ENCODE measurements around the gene AGBL5.

The AGBL5 gene

DNA sequence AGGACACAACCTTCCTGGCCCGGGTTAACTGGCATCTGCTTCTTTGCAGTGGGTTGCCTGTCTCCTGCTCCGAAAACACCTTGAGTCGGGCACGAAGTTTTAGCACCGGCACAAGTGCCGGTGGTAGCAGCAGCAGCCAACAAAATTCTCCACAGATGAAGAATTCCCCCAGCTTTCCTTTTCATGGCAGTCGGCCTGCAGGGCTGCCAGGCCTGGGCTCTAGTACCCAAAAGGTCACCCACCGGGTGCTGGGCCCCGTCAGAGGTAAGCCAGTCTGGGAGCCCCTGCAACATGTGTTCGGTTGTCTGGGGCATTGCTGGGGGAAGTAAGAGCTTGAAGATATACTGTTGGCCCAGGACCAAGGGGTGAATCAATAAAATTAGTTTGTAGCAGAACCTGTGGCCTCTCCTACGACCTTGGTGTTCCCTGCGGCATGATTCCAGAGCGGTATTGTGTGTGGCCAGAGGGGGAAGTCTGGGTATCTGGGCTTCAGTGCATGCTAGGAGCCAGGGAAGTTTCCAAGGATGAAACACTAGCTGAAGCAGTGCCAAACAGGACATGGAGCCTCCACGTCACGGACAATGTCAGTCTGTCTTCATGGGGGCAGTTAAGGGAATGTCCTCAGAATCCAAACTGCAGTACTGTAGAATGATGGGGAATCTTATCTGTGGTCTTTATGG, 7.8 kb downstream of the AGBL5 start:
- Histone ChIP-seq H3K9me3 (ENCODE audit: control insufficient read depth, low read depth, low read length) (no peaks in the 10 kb centered on the region), H3K27ac (ENCODE audit: low read length) (no peak overlapping the region), H3K4me1 (ENCODE audit: control insufficient read depth, low read depth, low read length) (no peaks in the 10 kb centered on the region), H3K4me3 (ENCODE audit: low read length) (no peak overlapping the region), H3K36me3 (ENCODE audit: control insufficient read depth, low read depth, low read length) (peaks cover 46% of the 10 kb centered on the region), H3K9ac (ENCODE audit: low read length) (no peak overlapping the region), H3K27me3 (ENCODE audit: control insufficient read depth, insufficient read depth, low read length) (no peaks in the 10 kb centered on the region)

DNA sequence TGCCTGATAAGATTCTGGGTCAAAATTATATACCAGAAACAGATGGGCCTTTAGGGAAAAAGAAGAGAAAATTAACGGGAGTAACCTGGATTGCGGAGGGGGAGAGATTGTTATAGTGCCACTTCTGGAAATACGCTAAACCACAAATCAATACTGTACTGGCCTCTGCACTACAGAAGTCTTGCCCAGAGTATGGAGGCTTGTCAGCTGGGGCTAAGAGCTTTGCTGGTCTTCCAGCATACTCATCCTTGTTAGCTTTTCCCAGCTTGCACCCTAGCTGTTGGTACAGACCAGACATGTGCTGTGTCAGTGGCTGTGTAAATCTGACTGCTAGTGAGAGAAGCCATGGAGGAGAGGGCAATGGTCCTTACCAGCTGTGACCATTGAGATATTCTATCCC, 8.9 kb downstream of the AGBL5 start:
- Histone ChIP-seq H3K36me3 (ENCODE audit: control insufficient read depth, low read depth, low read length) (peaks cover 41% of the 10 kb centered on the region), H3K27me3 (ENCODE audit: control insufficient read depth, insufficient read depth, low read length) (no peaks in the 10 kb centered on the region), H3K4me1 (ENCODE audit: control insufficient read depth, low read depth, low read length) (no peaks in the 10 kb centered on the region), H3K4me3 (ENCODE audit: low read length) (no peak overlapping the region), H3K9me3 (ENCODE audit: control insufficient read depth, low read depth, low read length) (no peaks in the 10 kb centered on the region), H3K27ac (ENCODE audit: low read length) (no peak overlapping the region), H3K9ac (ENCODE audit: low read length) (no peak overlapping the region)

DNA sequence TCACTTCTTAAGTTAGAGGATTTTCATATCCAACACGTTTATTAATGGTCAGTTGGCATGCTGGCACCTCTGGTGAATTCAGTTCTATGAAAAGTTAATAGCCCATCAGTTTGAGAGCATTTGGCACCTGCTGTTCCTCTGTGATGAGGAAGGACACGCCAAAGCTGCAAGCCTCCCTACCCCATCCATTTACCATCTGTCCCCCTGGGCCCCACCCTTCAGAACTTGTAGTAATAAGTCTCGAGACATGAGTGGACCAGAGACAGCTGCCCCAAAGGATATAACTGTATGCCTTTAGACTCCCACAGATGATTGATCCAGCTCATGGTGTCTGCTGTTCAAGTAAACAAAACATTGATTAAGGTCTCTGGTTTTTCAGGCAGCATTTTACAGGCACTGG, 13.7 kb downstream of the AGBL5 start:
- H3K27me3 ChIP-seq (ENCODE audit: control insufficient read depth, insufficient read depth, low read length) = no peaks in the 10 kb centered on the region
- no peaks in the 10 kb centered on the region for H3K4me1 ChIP-seq (ENCODE audit: control insufficient read depth, low read depth, low read length)
- H3K27ac ChIP-seq (ENCODE audit: low read length) = no peak overlapping the region
- H3K36me3 ChIP-seq (ENCODE audit: control insufficient read depth, low read depth, low read length) = peaks cover 26% of the 10 kb centered on the region
- no peaks in the 10 kb centered on the region for H3K9me3 ChIP-seq (ENCODE audit: control insufficient read depth, low read depth, low read length)
- no peak overlapping the region for H3K9ac ChIP-seq (ENCODE audit: low read length)
- no peak overlapping the region for H3K4me3 ChIP-seq (ENCODE audit: low read length)

DNA sequence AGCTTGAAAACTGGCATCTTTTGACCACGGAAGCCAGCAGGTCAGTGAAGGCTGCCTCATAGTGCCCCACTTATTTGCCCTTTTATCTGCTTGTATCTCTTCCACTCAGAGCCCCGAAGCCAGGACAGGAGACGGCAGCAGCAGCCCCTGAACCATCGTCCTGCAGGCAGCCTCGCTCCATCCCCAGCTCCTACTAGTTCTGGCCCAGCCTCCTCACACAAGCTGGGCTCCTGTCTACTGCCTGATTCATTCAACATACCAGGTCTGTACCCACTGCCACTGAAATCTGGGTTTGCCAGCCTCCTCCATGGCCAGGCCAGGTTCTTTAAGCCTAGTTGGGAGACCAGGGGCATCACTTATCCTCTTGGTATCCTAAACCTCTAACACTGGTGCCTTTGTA, 15.9 kb downstream of the AGBL5 start:
- H3K4me1 ChIP-seq (ENCODE audit: control insufficient read depth, low read depth, low read length) = no peaks in the 10 kb centered on the region
- H3K27ac ChIP-seq (ENCODE audit: low read length) = no peak overlapping the region
- no peaks in the 10 kb centered on the region for H3K9me3 ChIP-seq (ENCODE audit: control insufficient read depth, low read depth, low read length)
- no peak overlapping the region for H3K4me3 ChIP-seq (ENCODE audit: low read length)
- peaks cover 22% of the 10 kb centered on the region for H3K36me3 ChIP-seq (ENCODE audit: control insufficient read depth, low read depth, low read length)
- H3K27me3 ChIP-seq (ENCODE audit: control insufficient read depth, insufficient read depth, low read length) = no peaks in the 10 kb centered on the region
- no peak overlapping the region for H3K9ac ChIP-seq (ENCODE audit: low read length)

DNA sequence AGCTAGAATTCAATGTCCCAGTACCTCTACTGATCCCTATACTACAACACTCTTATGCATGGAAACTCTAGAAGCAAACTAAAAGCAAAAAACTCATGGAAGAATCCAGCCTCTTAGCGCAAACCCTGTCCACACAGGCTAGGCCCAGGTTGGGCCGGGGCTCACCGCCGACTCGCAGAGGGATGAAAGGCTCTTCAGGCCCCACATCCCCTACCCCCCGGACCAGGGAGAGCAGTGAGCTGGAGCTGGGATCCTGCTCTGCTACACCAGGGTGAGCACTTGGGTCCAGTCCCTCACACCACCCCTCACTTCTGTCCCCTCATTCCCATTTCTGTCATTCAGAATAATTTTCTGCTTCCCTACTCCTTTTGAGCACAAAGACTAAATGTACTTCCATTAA, 18.0 kb downstream of the AGBL5 start:
- no peaks in the 10 kb centered on the region for H3K4me1 ChIP-seq (ENCODE audit: control insufficient read depth, low read depth, low read length)
- no peak overlapping the region for H3K9ac ChIP-seq (ENCODE audit: low read length)
- H3K27me3 ChIP-seq (ENCODE audit: control insufficient read depth, insufficient read depth, low read length) = no peaks in the 10 kb centered on the region
- peaks cover 22% of the 10 kb centered on the region for H3K36me3 ChIP-seq (ENCODE audit: control insufficient read depth, low read depth, low read length)
- H3K9me3 ChIP-seq (ENCODE audit: control insufficient read depth, low read depth, low read length) = no peaks in the 10 kb centered on the region
- H3K27ac ChIP-seq (ENCODE audit: low read length) = no peak overlapping the region
- H3K4me3 ChIP-seq (ENCODE audit: low read length) = no peak overlapping the region

DNA sequence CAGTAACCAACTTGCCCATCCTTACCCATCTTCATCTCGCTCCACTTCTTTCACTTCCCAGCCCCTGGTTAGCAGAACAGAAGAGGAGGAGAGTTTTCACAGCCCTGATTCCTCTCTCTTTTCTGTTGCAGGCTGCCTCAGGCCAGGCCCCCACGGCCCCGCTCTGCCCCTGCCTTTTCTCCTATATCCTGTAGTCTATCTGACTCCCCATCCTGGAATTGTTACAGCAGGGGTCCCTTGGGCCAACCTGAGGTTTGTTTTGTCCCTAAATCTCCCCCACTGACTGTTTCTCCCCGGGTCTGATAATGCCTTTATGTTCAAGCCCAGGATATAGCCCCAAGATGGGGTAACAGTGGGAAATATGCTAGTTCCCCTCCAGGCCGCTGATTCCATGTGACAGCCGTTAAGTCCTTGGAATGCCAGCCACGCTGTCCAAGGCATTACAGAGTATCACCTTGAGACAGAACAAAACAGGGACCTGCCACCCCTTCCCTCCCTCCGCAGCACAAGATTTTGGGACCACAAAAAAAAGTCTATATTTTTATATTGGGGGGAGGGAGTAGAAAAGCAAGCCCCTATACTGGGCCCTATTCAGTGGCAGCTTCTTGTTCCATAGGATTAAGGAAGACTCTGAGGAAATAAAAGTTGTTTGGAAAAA, 18.6 kb downstream of the AGBL5 start:
- Histone ChIP-seq H3K4me1 (ENCODE audit: control insufficient read depth, low read depth, low read length) (no peaks in the 10 kb centered on the region), H3K9me3 (ENCODE audit: control insufficient read depth, low read depth, low read length) (no peaks in the 10 kb centered on the region), H3K36me3 (ENCODE audit: control insufficient read depth, low read depth, low read length) (peaks cover 20% of the 10 kb centered on the region), H3K4me3 (ENCODE audit: low read length) (peak overlapping the region; percentile 82), H3K9ac (ENCODE audit: low read length) (peak overlapping the region; percentile 82), H3K27ac (ENCODE audit: low read length) (no peak overlapping the region), H3K27me3 (ENCODE audit: control insufficient read depth, insufficient read depth, low read length) (no peaks in the 10 kb centered on the region)

DNA sequence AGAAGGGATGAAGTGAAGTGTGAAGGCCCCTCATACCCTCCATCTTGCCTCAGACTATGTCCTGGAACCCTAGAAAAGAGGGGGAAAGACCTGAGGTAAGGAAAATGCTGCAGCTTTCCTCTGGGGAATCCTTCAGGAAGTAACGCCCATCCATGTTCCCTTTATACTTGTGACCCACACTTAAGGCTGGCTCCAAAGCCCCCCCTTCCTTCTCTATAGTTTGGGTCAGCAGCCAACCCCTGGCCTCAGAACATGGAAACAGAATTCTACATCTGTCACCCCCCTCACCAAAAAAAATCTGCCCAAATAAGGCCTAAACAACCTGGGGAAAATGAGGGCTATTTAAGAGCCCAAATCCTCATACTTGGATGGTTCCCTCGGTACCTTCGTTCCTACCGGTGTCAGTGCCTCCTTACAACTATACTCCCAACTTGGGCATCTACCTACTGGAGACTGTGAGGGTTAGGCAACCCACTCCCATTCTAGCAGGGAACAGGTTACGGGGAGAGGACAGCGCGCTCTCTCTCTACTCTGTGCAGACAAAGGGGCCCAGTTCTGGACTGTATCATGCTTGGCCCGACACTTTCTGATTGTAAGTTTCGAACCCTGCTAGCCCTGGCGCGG, 19.3 kb downstream of the AGBL5 start:
- no peak overlapping the region for H3K27ac ChIP-seq (ENCODE audit: low read length)
- peak overlapping the region; percentile 82 for H3K9ac ChIP-seq (ENCODE audit: low read length)
- H3K9me3 ChIP-seq (ENCODE audit: control insufficient read depth, low read depth, low read length) = no peaks in the 10 kb centered on the region
- H3K4me1 ChIP-seq (ENCODE audit: control insufficient read depth, low read depth, low read length) = no peaks in the 10 kb centered on the region
- H3K27me3 ChIP-seq (ENCODE audit: control insufficient read depth, insufficient read depth, low read length) = no peaks in the 10 kb centered on the region
- peaks cover 19% of the 10 kb centered on the region for H3K36me3 ChIP-seq (ENCODE audit: control insufficient read depth, low read depth, low read length)
- H3K4me3 ChIP-seq (ENCODE audit: low read length) = peak overlapping the region; percentile 82

DNA sequence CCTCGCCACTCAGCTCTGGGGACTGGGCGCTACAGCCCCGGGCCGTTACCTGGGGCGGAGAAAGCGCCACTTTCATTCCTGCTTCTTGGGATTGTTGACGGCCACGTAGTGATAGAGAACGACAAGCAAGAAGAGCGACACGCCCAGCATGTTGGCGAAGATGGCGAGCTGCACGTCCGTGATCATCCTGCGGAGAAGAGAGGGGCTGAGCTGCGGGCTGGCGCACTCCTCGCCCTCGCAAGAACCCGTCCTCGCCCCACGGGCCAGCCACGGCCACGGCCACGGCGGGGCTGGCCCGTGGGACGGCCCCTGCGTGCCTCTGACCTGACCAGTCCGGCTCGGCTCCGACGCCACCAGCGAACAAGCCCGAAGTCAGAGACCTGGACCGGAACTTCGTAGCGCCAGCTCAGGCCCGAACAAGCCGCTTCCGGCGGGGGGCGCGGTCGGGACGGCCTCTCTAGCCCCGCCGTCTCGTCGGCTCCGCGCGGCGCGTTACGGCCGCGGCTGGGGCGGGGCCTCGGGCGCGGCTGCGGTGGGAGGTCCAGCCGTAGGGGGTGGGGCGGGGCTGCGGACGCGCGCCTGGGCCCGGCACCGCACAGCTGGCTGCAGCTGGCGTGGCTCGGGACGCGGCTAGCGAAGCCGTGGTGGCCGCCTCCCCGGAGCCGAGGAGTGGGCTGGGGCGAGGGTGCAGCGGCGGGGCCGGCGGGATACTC, 20.0 kb downstream of the AGBL5 start, which contains the start of gene OST4:
Gene OST4, minus strand, starts transcription at position 378 of the 713 bp plus-strand sequence.
- Histone ChIP-seq H3K27ac (ENCODE audit: low read length) (peak within 1 kb of the TSS; percentile 51), H3K9me3 (ENCODE audit: control insufficient read depth, low read depth, low read length) (no peaks in the 10 kb centered on the region), H3K4me1 (ENCODE audit: control insufficient read depth, low read depth, low read length) (no peaks in the 10 kb centered on the region), H3K9ac (ENCODE audit: low read length) (peak within 1 kb of the TSS; percentile 82), H3K27me3 (ENCODE audit: control insufficient read depth, insufficient read depth, low read length) (no peaks in the 10 kb centered on the region), H3K4me3 (ENCODE audit: low read length) (peak within 1 kb of the TSS; percentile 82), H3K36me3 (ENCODE audit: control insufficient read depth, low read depth, low read length) (peaks cover 19% of the 10 kb centered on the region)

DNA sequence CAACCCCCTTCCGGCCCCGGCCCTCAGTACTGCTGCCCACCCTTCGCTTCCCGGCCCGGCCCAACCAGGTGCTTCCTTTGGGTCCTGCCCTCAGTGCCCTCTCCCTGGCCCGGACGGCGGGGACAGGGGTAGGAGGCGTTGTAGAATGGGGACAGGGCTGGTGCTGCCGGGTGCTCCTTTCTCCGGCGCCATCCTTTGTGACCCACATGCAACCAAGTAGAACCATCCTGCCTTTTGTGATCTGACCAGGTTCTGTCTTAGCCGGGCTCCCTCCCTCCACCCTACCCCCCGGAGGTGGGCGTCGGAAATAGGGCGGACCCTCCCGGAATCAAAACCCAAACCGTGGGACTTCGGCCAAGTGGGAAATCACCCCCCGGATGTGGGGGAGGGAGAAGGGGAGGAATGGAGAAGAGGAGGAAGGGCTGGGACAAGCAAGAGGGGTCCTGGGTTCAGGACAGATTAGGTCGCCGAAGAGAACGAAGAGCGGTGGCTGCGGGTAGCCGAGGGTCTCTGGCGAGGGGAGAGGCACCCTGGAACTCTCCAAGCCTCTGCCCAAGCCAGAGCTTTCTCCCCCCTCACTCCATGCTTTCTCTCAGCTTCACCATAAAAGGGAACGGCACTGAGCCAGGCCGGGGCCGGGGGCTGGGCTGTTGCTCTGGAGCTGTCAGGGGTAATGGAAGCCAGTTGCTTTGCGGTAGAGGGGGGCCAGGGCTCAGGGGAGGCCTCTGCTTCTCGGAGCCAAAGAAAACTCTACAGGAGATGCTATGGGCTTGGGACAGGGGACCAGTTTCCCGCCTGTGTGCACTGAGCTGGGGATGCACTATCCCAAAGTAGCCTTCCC, 20.7 kb downstream of the AGBL5 start:
- Histone ChIP-seq H3K4me3 (ENCODE audit: low read length) (peak overlapping the region; percentile 82), H3K27me3 (ENCODE audit: control insufficient read depth, insufficient read depth, low read length) (no peaks in the 10 kb centered on the region), H3K9ac (ENCODE audit: low read length) (peak overlapping the region; percentile 72), H3K27ac (ENCODE audit: low read length) (peak overlapping the region; percentile 48), H3K9me3 (ENCODE audit: control insufficient read depth, low read depth, low read length) (no peaks in the 10 kb centered on the region), H3K4me1 (ENCODE audit: control insufficient read depth, low read depth, low read length) (no peaks in the 10 kb centered on the region), H3K36me3 (ENCODE audit: control insufficient read depth, low read depth, low read length) (peaks cover 19% of the 10 kb centered on the region)

DNA sequence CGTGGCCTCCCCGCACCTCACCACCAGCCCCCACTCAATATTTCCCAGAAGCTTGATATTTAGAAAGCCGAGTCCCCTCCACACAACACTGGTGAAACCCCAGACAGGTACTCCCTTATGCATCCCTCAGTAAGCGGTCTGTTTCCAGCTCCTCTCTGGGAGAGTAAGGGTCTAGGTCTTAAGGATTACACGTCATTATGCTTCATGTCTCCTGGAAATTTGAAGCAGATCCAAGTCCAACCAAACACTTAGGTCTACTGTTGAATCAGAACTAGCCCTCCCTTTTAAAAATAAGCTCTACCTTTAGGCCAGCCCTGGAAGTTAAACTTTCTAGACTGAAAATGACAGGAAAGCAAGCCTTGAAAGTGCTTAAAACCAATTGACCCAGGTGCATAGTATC, 21.5 kb downstream of the AGBL5 start:
- peak overlapping the region; percentile 82 for H3K4me3 ChIP-seq (ENCODE audit: low read length)
- no peaks in the 10 kb centered on the region for H3K27me3 ChIP-seq (ENCODE audit: control insufficient read depth, insufficient read depth, low read length)
- no peaks in the 10 kb centered on the region for H3K4me1 ChIP-seq (ENCODE audit: control insufficient read depth, low read depth, low read length)
- no peak overlapping the region for H3K27ac ChIP-seq (ENCODE audit: low read length)
- no peaks in the 10 kb centered on the region for H3K9me3 ChIP-seq (ENCODE audit: control insufficient read depth, low read depth, low read length)
- no peak overlapping the region for H3K9ac ChIP-seq (ENCODE audit: low read length)
- peaks cover 18% of the 10 kb centered on the region for H3K36me3 ChIP-seq (ENCODE audit: control insufficient read depth, low read depth, low read length)

DNA sequence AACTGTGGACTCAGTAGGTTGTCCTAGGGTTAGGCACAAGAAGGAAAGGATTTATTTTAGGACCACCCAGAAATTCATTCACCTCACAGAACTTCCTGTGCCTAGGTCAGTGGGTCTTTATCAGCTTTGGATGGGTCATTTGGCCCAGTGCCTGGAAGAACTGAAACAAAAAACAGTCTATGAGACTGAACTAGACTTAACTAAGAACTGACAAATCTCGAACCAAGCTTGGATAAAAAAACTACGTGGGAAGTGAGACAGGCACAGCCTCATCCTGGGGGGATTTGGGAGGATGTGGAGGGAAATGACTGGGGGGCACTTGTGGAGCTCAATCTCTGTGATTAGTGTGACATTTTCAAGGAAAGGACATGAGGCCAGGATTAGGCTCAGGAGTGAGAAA, 22.3 kb downstream of the AGBL5 start:
- no peaks in the 10 kb centered on the region for H3K9me3 ChIP-seq (ENCODE audit: control insufficient read depth, low read depth, low read length)
- H3K4me1 ChIP-seq (ENCODE audit: control insufficient read depth, low read depth, low read length) = no peaks in the 10 kb centered on the region
- no peaks in the 10 kb centered on the region for H3K27me3 ChIP-seq (ENCODE audit: control insufficient read depth, insufficient read depth, low read length)
- H3K27ac ChIP-seq (ENCODE audit: low read length) = no peak overlapping the region
- H3K36me3 ChIP-seq (ENCODE audit: control insufficient read depth, low read depth, low read length) = peaks cover 10% of the 10 kb centered on the region
- no peak overlapping the region for H3K9ac ChIP-seq (ENCODE audit: low read length)
- H3K4me3 ChIP-seq (ENCODE audit: low read length) = no peak overlapping the region

All from iPS-18a (cell line).